ENCODE data around the gene ARHGAP42. TPM values are rescaled to one million over a fixed set of nuclear protein-coding genes. Genes with fewer than 3 reads are reported as not detected.

Gene ARHGAP42
- total and polyA plus RNA-seq, 2 of the 13 experiments (the other 11 are each of a cell fraction or from before 2014, with no cell fraction given): 2.5 to 4.3 TPM

DNA sequence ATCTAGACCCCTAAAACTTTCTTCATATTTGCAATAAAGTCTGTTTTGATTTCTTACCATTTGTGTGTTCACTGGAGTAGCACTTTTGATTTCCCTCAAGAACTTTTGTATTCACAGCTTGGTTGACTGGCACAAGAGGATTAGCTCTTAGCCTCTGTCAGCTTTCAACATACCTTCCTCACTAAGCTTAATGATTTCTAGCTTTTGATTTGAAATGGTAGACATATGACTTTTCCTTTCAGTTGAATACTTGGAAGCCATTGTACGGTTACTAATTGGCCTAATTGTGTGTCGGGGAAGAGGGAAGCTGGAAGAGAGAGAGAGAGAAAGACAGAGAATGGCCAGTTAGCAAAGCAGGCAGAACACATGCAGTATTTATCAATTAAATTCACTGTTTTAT is 180.5 kb downstream of the ARHGAP42 start (continued):
- TF ChIP-seq RBFOX2 (IDR thresholded peaks at IDR 0.05; ENCODE audit: low read depth, low read length) (no peak), NFKB2 (CRISPR knock-in tag; IDR thresholded peaks at IDR 0.05; ENCODE audit: borderline replicate concordance) (no peak), KIAA2018 (CRISPR knock-in tag; IDR thresholded peaks at IDR 0.05; ENCODE audit: borderline replicate concordance) (no peak), ZNF18 (CRISPR knock-in tag; IDR thresholded peaks at IDR 0.05; ENCODE audit: insufficient replicate concordance) (no peak), HDAC6 (IDR thresholded peaks at IDR 0.05; ENCODE audit: low read depth, low read length) (no peak), TARDBP (CRISPR knock-in tag; IDR thresholded peaks at IDR 0.05) (no peak), ZNF556 (CRISPR knock-in tag; IDR thresholded peaks at IDR 0.05; ENCODE audit: borderline replicate concordance) (no peak)
- TF ChIP-seq, protein P1, sequence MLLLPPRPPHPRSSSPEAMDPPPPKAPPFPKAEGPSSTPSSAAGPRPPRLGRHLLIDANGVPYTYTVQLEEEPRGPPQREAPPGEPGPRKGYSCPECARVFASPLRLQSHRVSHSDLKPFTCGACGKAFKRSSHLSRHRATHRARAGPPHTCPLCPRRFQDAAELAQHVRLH (CRISPR knock-in tag; IDR thresholded peaks at IDR 0.05; ENCODE audit: borderline replicate concordance, low read depth): no peak
- TF ChIP-seq, protein P2, sequence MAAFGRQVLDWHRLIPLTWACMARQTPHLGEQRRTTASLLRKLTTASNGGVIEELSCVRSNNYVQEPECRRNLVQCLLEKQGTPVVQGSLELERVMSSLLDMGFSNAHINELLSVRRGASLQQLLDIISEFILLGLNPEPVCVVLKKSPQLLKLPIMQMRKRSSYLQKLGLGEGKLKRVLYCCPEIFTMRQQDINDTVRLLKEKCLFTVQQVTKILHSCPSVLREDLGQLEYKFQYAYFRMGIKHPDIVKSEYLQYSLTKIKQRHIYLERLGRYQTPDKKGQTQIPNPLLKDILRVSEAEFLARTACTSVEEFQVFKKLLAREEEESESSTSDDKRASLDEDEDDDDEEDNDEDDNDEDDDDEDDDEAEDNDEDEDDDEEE (CRISPR knock-in tag; IDR thresholded peaks at IDR 0.05): no peak

Data from HepG2 (cell line).